Ascending aorta (tissue), 2 donors: ENCODE measurements around the gene MT1H. TPM values are rescaled to one million over a fixed set of nuclear protein-coding genes. Genes with fewer than 3 reads are reported as not detected.
A peak's percentile ranks its signal among the peaks of the same experiment; 100 is the strongest.

Experiments used
- DNase-seq, 2 donors: peaks; one replicate each; pipeline ENCODE4 v3.0.0-alpha.2; 2019; ENCODE audit warnings: low spot score in 2 of 2
- H3K27ac ChIP-seq, 2 donors: fragments of 200-600 bp; sonication (generic); one replicate each; pipeline ENCODE4 v1.5.1; 2016 to 2017; ENCODE audit warnings: mild to moderate bottlenecking in 1 of 2
- H3K27me3 ChIP-seq: fragments of 200-600 bp; sonication (generic); one replicate; pipeline ENCODE4 v1.5.1; 2017
- H3K36me3 ChIP-seq, 2 donors: fragments of 200-600 bp; sonication (generic); one replicate each; pipeline ENCODE4 v1.5.1; 2016
- H3K4me1 ChIP-seq, 2 donors: fragments of 200-600 bp; sonication (generic); one replicate each; pipeline ENCODE4 v1.5.1; 2016 to 2017; ENCODE audit warnings: mild to moderate bottlenecking in 1 of 2
- H3K4me3 ChIP-seq, 2 donors: fragments of 200-600 bp; sonication (generic); one replicate each; pipeline ENCODE4 v1.5.1; 2016 to 2017; ENCODE audit warnings: mild to moderate bottlenecking in 1 of 2
- H3K9me3 ChIP-seq, 2 donors: fragments of 200-600 bp; sonication (generic); one replicate each; pipeline ENCODE4 v1.5.1; 2016
- intact Hi-C: fragments of 100-400 bp; cut with DNase I; formaldehyde crosslinking; loops from one replicate; pipeline ENCODE4 v1.15.1; 2023
- total RNA-seq: library from RNA; depleted of rRNA; stranded (reverse); fragments of >200 nt; gene quantifications from one replicate; pipeline ENCODE4 v1.1.0, GENCODE V29; 2016
- TF ChIP-seq, protein P1 (sequence below), 3 experiments: fragments of 200-600 bp in 2 of 3; fragments of 450-650 bp in 1 of 3; sonication (generic) in 2 of 3; IDR thresholded peaks; one replicate each; pipeline ENCODE4 v1.5.1; 2016 to 2019; ENCODE audit warnings: antibody characterized with exemption in 3 of 3, mild to moderate bottlenecking in 1 of 3, moderate library complexity in 1 of 3

The MT1H gene
- total RNA-seq, 1 donor from 2014 or later: not detected

DNA sequence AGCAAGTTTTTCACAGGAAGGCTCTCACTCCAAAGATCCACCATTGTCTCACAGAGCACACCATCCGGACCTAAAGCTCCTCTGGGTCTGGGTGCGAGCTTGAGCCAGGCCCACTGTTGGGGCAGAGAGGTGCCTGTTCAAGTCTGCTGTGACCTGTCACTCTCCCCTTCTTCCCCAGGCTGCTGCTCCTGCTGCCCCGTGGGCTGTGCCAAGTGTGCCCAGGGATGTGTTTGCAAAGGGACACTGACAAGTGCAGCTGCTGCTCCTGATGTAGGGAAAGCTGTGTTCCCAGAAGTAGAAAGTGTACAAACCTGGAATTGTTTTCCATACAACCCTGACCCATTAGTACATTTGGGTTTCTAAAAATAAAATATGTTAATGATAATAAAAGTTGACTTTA is 7.9 kb downstream of the MT1H start:
- intact Hi-C loops: no loop called here
- Histone ChIP-seq H3K27ac (no peak overlapping the region), H3K4me1 (peaks cover 0 to 11% of the 10 kb centered on the region in 2 donors), H3K9me3 (no peaks in the 10 kb centered on the region), H3K4me3 (no peak overlapping the region), H3K27me3 (no peaks in the 10 kb centered on the region), H3K36me3 (no peaks in the 10 kb centered on the region)
- TF ChIP-seq, protein P1, sequence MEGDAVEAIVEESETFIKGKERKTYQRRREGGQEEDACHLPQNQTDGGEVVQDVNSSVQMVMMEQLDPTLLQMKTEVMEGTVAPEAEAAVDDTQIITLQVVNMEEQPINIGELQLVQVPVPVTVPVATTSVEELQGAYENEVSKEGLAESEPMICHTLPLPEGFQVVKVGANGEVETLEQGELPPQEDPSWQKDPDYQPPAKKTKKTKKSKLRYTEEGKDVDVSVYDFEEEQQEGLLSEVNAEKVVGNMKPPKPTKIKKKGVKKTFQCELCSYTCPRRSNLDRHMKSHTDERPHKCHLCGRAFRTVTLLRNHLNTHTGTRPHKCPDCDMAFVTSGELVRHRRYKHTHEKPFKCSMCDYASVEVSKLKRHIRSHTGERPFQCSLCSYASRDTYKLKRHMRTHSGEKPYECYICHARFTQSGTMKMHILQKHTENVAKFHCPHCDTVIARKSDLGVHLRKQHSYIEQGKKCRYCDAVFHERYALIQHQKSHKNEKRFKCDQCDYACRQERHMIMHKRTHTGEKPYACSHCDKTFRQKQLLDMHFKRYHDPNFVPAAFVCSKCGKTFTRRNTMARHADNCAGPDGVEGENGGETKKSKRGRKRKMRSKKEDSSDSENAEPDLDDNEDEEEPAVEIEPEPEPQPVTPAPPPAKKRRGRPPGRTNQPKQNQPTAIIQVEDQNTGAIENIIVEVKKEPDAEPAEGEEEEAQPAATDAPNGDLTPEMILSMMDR (IDR thresholded peaks at IDR 0.05): no peak
- no peak for DNase-seq

DNA sequence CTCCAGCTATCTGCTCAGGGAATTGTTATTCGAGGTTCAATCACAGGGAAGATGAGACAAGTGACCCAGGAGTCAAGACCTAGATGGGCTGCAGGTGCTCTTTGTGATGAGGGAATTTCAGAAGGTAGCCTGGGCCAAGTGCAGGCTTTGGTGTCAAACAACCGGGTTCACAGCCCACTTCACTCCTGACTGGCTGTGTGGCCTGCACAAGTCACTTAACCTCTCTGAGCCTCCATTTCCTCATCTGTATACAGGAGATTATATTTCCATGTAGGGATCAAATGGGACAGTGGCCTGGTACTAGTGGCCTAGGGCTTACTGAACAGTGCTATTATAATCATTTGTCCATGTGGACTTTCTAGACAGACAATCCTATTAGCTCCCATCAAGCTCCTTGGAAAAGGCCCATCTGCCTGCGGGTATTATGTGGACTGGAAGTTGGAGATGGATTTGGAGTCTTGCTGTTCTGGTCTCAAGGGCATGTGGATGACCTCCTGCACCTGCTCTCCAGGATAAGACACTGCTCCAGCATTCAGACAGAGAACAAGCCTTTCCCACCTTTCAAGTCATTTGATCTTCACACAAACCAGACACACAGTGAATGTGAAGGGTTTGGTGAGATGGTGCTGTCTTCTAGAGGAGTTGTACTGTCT is 9.6 kb downstream of the MT1H start:
- Histone ChIP-seq H3K27me3 (no peaks in the 10 kb centered on the region), H3K4me1 (peaks cover 0 to 17% of the 10 kb centered on the region in 2 donors), H3K4me3 (no peak overlapping the region), H3K27ac (no peak overlapping the region), H3K9me3 (no peaks in the 10 kb centered on the region), H3K36me3 (peaks cover 0 to 6% of the 10 kb centered on the region in 2 donors)
- intact Hi-C loops: no loop called here
- TF ChIP-seq, protein P1 (IDR thresholded peaks at IDR 0.05): no peak
- DNase-seq: no peak

DNA sequence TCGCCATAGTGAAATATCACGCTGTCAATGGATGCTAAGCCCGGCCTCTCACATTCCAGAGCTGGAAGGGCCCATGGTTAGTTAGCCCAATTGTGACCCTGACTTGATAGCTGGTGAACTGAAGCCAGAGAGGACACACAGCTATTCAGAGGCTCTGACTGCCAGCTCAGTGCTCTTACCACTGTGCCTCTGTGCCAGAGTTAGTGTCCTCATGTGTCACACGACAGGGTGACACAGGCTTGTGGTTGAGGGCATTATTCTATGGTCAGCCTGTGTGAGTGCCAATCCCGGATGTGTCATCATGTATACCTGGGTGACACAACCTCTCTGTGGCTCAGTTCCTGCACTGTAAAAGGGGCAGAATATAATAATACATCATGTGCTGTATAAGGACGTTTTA is 10.2 kb downstream of the MT1H start:
- Histone ChIP-seq H3K9me3 (no peaks in the 10 kb centered on the region), H3K36me3 (peaks cover 0 to 7% of the 10 kb centered on the region in 2 donors), H3K27me3 (no peaks in the 10 kb centered on the region), H3K4me3 (no peak overlapping the region), H3K4me1 (peaks cover 0 to 23% of the 10 kb centered on the region in 2 donors), H3K27ac (no peak overlapping the region)
- DNase-seq: no peak
- intact Hi-C loops: no loop called here
- TF ChIP-seq, protein P1 (IDR thresholded peaks at IDR 0.05): no peak

DNA sequence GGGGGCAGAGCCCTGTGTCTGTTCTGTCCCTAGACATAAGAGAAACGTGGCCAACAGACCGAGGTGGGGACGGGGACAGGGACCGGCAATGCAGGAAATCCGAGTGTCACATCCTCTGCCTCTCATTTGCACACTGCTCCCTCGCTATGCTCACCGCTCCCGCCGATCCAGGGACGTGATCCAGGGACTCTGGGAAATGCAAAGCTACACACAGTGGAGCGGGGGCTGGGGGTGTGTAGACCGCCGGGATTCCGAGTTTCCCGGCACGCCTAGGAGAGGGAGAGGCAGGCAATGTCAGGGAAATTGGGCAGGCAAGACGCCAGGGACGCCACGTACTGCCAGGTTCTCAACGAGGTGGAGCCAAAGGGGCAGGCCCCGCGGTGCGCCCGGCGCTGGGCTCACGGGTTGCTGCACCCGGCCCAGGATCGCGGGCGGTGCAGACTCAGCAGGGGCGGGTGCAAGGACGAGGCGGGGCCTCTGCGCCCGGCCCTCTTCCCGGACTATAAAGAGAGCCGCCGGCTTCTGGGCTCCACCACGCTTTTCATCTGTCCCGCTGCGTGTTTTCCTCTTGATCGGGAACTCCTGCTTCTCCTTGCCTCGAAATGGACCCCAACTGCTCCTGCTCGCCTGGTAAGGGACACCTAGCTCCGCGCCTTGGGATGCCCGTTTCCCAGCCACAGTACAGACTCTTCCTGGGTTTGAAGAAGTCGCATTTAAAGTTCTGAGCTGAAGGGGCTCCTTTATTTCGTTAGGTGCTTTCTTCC is 12.5 kb downstream of the MT1H start, which contains the start of gene MT1X:
MT1X (plus strand) TSS at position 532 of the 764 bp plus-strand sequence; CDS start at position 603, 71 bp downstream.
- Histone ChIP-seq H3K27me3 (no peaks in the 10 kb centered on the region), H3K4me3 (peak within 1 kb of the TSS; percentile 71 to 85), H3K4me1 (peaks cover 0 to 26% of the 10 kb centered on the region in 2 donors), H3K27ac (peak within 1 kb of the TSS; percentile 83 to 88), H3K9me3 (no peaks in the 10 kb centered on the region), H3K36me3 (peaks cover 0 to 7% of the 10 kb centered on the region in 2 donors)
- peak; percentile 81 to 97 for DNase-seq
- intact Hi-C loops: loop anchor here (2.0 kb wide), 2 partner anchors 49 to 73 kb away; partner anchors contain the start of genes MT1M and MT2A
- TF ChIP-seq, protein P1 (IDR thresholded peaks at IDR 0.05): no peak

DNA sequence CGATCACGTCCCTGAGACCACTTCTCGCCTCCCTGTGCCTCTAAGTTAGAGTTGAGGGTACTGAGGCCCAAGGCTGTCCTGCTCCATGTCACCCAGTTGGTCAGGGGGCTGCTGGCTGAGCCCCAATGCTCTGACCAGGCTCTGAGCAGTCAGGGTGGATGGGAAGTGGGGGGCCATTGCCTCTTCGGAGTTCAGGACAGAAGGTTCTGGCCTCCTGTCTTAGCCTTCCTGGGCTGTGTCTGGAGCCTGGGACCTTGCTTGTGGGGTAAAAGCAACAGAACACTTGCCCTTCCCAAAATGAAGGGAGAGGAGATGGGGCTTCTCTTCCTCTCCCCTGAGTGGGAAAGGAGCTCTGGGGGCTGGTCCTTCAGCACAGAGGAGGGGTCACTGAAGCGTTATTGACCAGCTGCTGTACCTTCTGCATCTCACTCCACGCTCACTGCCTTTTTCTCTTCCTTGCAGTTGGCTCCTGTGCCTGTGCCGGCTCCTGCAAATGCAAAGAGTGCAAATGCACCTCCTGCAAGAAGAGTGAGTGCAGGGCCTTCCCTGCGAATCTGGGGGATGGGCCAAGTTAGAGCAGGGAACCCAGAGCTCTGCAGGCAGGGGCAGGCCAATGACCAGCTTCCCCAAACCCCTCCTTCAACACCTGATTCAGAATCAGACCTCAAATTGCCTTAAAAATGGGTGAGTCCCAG is 13.2 kb downstream of the MT1H start:
- peak overlapping the region; percentile 71 to 85 for H3K4me3 ChIP-seq
- peaks cover 0 to 26% of the 10 kb centered on the region in 2 donors for H3K4me1 ChIP-seq
- no peaks in the 10 kb centered on the region for H3K27me3 ChIP-seq
- no peak for DNase-seq
- H3K36me3 ChIP-seq: peaks cover 0 to 11% of the 10 kb centered on the region in 2 donors
- H3K27ac ChIP-seq: peak overlapping the region; percentile 83 to 88
- intact Hi-C loops: loop anchor here (2.0 kb wide), 2 partner anchors 50 to 74 kb away; partner anchors contain the start of genes MT1M and MT2A
- TF ChIP-seq, protein P1 (IDR thresholded peaks at IDR 0.05): no peak
- no peaks in the 10 kb centered on the region for H3K9me3 ChIP-seq
